GM12878 (cell line): ENCODE data around the gene DTD1. TPM values are rescaled to one million over a fixed set of nuclear protein-coding genes. Genes with fewer than 3 reads are reported as not detected.
A peak's percentile ranks its signal among the peaks of the same experiment; 100 is the strongest.

Experiments
- BCL11A ChIP-seq: IDR thresholded peaks from 2 replicates; pipeline ENCODE4 v1.6.1; 2011; ENCODE audit warnings: low read depth, low read length
- CBX5 ChIP-seq: sonication (generic); IDR thresholded peaks from 2 replicates; pipeline ENCODE4 v1.6.1; 2016; ENCODE audit warnings: low read depth, moderate library complexity, mild to moderate bottlenecking, inconsistent platforms
- HDGF ChIP-seq: fragments of 450-650 bp; IDR thresholded peaks from 2 replicates; pipeline ENCODE4 v1.6.1; 2016; ENCODE audit warnings: antibody characterized with exemption
- IKZF1 ChIP-seq: fragments of 450-650 bp; conservative IDR thresholded peaks from 2 replicates; pipeline ENCODE4 v1.6.1; 2017; ENCODE audit warnings: antibody characterized with exemption, mild to moderate bottlenecking
- KDM1A ChIP-seq: fragments of 200-600 bp; sonication (generic); IDR thresholded peaks from 2 replicates; pipeline ENCODE4 v1.6.1; 2016; ENCODE audit warnings: borderline replicate concordance
- LARP7 ChIP-seq: fragments of 450-650 bp; IDR thresholded peaks from 2 replicates; pipeline ENCODE4 v1.6.1; 2017; ENCODE audit warnings: mild to moderate bottlenecking
- MXI1 ChIP-seq: fragments of 150-350 bp; IDR thresholded peaks from 2 replicates; pipeline ENCODE4 v1.6.1; 2011; ENCODE audit warnings: low read depth, mild to moderate bottlenecking, inconsistent platforms, low read length, improper control_type of control experiment
- NR2C2 ChIP-seq: IDR thresholded peaks from 2 replicates; pipeline ENCODE4 v1.6.1; 2011; ENCODE audit warnings: borderline replicate concordance, low read depth; ENCODE audit not compliant: control insufficient read depth, insufficient read length
- RCOR1 ChIP-seq: conservative IDR thresholded peaks from 2 replicates; pipeline ENCODE4 v1.6.1; 2012; ENCODE audit warnings: low read depth, low read length, improper control_type of control experiment
- RUNX3 ChIP-seq: IDR thresholded peaks from 2 replicates; pipeline ENCODE4 v1.6.1; 2012; ENCODE audit warnings: low read length, inconsistent platforms
- SPI1 ChIP-seq: IDR thresholded peaks from 2 replicates; pipeline ENCODE4 v1.6.1; 2011; ENCODE audit warnings: low read depth, mild to moderate bottlenecking, low read length, moderate library complexity, borderline replicate concordance; ENCODE audit not compliant: insufficient read depth
- STAT1 ChIP-seq: fragments of 450-650 bp; conservative IDR thresholded peaks from 2 replicates; pipeline ENCODE4 v1.6.1; 2014; ENCODE audit warnings: antibody characterized with exemption, mild to moderate bottlenecking
- SUPT20H ChIP-seq: IDR thresholded peaks from 2 replicates; pipeline ENCODE4 v1.6.1; 2011; ENCODE audit warnings: low read depth, mild to moderate bottlenecking, low read length, moderate library complexity, borderline replicate concordance; ENCODE audit not compliant: control insufficient read depth
- ZNF207 ChIP-seq: fragments of 450-650 bp; IDR thresholded peaks from 2 replicates; pipeline ENCODE4 v1.6.1; 2014; ENCODE audit warnings: antibody characterized with exemption, mild to moderate bottlenecking, borderline replicate concordance
- ZNF384 ChIP-seq: IDR thresholded peaks from 2 replicates; pipeline ENCODE4 v1.6.1; 2012; ENCODE audit warnings: low read depth, mild to moderate bottlenecking, low read length, improper control_type of control experiment, borderline replicate concordance
- polyA plus RNA-seq, 11 experiments: library from polyadenylated mRNA; depleted of rRNA in 4 of 11; unstranded in 6 of 11; stranded (reverse) in 5 of 11; fragments of >200 nt; fragmentation: Nextera tagmentation in 4 of 11; fragmentation: Illumina TruSeq in 1 of 11; extraction: Ambion mirVana in 4 of 11; extraction: Trizol in 1 of 11; gene quantifications; 1 replicate in 1 of 11; 2 replicates in 10 of 11; pipeline versions ENCODE4 v1.2.1 to v1.2.3, GENCODE V29; 2011 to 2016; ENCODE audit warnings: inconsistent platforms in 2 of 11, missing spikeins in 2 of 11, low read depth in 1 of 11
- total RNA-seq, 4 experiments: library from RNA; depleted of rRNA in 3 of 4; stranded (reverse); fragments of >200 nt in 3 of 4; fragmentation: Illumina TruSeq in 1 of 4; extraction: Trizol in 1 of 4; gene quantifications; 2 replicates each; pipeline versions ENCODE4 v1.2.1 to v1.2.3, GENCODE V29; 2013 to 2021
- TF ChIP-seq, protein P1 (sequence below): IDR thresholded peaks from 2 replicates; pipeline ENCODE4 v1.6.1; 2012; ENCODE audit warnings: low read length, inconsistent platforms

The DTD1 gene
- total and polyA plus RNA-seq, 10 of the 15 experiments (the other 5 are each of a cell fraction or from before 2014, with no cell fraction given), result 24.3 to 99.8 (median 63.3) TPM

DNA sequence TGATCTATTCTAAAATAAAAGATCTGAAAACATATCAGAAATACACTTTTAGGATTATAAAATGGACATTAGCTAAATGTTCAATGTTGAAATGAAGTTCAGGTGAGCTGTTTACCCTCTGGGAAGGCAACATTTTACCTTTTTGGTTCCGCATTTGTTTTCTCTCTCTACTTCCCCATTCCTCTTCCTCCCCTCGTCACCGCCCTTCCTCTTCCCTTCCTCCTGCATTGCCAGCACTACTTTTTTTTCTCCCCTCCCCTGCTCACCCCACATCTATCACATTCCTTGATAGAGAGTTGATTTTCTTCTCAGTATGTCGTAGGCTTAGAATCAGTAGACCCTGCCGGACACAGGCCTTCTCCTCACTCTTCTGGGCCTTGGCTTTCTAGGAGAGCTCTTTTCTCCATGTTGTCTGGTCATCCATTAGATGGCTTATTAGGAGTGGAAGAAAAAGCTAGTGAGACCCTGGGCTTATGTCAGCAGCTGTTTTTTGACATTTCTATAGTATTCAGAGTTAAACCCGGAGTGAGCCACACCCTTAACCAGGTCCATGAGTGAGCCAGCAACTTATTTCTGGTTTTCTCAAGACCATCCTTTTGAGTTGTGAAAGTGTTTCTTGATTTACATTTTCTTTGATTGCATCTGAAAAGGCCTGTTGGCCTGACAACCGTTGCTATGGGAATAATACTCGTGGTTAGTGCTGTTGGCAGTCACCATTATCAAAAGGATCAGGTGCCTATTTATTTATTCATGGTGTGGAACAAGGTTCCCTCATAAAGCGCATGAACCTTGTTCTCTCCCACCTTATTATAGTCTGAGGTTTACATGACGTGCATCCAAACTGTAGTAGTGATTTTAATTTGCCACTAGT lies 90.9 kb downstream of the DTD1 start (continued):
- TF ChIP-seq MXI1 (peak; percentile 67), SPI1 (no peak), SUPT20H (no peak), BCL11A (no peak), RCOR1 (no peak), LARP7 (no peak), ZNF207 (no peak), CBX5 (no peak), KDM1A (no peak), NR2C2 (no peak), IKZF1 (no peak), STAT1 (no peak), HDGF (no peak), ZNF384 (no peak), RUNX3 (peak; percentile 33; the same call in 1 of the 2 replicates)
- TF ChIP-seq, protein P1, sequence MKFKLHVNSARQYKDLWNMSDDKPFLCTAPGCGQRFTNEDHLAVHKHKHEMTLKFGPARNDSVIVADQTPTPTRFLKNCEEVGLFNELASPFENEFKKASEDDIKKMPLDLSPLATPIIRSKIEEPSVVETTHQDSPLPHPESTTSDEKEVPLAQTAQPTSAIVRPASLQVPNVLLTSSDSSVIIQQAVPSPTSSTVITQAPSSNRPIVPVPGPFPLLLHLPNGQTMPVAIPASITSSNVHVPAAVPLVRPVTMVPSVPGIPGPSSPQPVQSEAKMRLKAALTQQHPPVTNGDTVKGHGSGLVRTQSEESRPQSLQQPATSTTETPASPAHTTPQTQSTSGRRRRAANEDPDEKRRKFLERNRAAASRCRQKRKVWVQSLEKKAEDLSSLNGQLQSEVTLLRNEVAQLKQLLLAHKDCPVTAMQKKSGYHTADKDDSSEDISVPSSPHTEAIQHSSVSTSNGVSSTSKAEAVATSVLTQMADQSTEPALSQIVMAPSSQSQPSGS, result no peak
